WTC11 (cell line): ENCODE measurements around the gene SHISAL1. TPM values are rescaled to one million over a fixed set of nuclear protein-coding genes. Genes with fewer than 3 reads are reported as not detected.

ENCODE experiments used
- ATAC-seq: fragments of 200-7000 bp; cut with Tn5 transposase; 2 replicates; pipeline ENCODE4 v1.10.0; 2021; ENCODE audit warnings: mild to moderate bottlenecking, moderate library complexity
- CTCF ChIA-PET: fragments of 300-600 bp; sonication (Branson Sonifier 250); formaldehyde crosslinking; loops from one replicate; lab custom pipeline; 2021; ENCODE audit warnings: antibody characterized with exemption; lab: Charles Lee
- POLR2A ChIA-PET: fragments of 350-600 bp; sonication (Branson Sonifier 250); formaldehyde crosslinking; loops from one replicate; lab custom pipeline; 2021; ENCODE audit warnings: antibody characterized with exemption; lab: Charles Lee
- DNase-seq: peaks from one replicate; pipeline ENCODE4 v3.0.0; 2021; ENCODE audit warnings: low spot score
- H3K27ac Mint-ChIP-seq: 2 replicates; pipeline ENCODE4 v1.8.0; 2021; ENCODE audit warnings: mixed read lengths
- H3K27me3 Mint-ChIP-seq: 2 replicates; pipeline ENCODE4 v1.8.0; 2021; ENCODE audit warnings: low read depth, mild to moderate bottlenecking, moderate library complexity, mixed read lengths
- H3K36me3 Mint-ChIP-seq: 2 replicates; pipeline ENCODE4 v1.8.0; 2021; ENCODE audit warnings: mixed read lengths
- H3K4me1 Mint-ChIP-seq: 2 replicates; pipeline ENCODE4 v1.8.0; 2022; ENCODE audit warnings: mixed read lengths
- H3K4me3 Mint-ChIP-seq: 2 replicates; pipeline ENCODE4 v1.8.0; 2021; ENCODE audit warnings: mild to moderate bottlenecking, moderate library complexity, mixed read lengths
- H3K9me3 Mint-ChIP-seq: 2 replicates; pipeline ENCODE4 v1.8.0; 2021; ENCODE audit warnings: mixed read lengths
- AR ChIP-seq: fragments of 250-450 bp; sonication (Bioruptor Pico); IDR thresholded peaks from 2 replicates; pipeline ENCODE4 v1.9.0; 2021; ENCODE audit warnings: mild to moderate bottlenecking
- CDX4 ChIP-seq: fragments of 250-450 bp; sonication (Bioruptor Pico); IDR thresholded peaks from 2 replicates; pipeline ENCODE4 v1.9.0; 2021; ENCODE audit warnings: moderate library complexity, mild to moderate bottlenecking, inconsistent platforms, borderline replicate concordance
- CREB1 ChIP-seq: sonication (generic); formaldehyde crosslinking; IDR thresholded peaks from 2 replicates; pipeline ENCODE4 v1.8.0; 2023; ENCODE audit warnings: mild to moderate bottlenecking, missing genetic modification reagents
- E2F1 ChIP-seq: sonication (generic); formaldehyde crosslinking; IDR thresholded peaks from 2 replicates; pipeline ENCODE4 v1.8.0; 2022; ENCODE audit warnings: mild to moderate bottlenecking, missing genetic modification reagents
- ERG ChIP-seq: fragments of 250-450 bp; sonication (Bioruptor Pico); IDR thresholded peaks from 2 replicates; pipeline ENCODE4 v1.8.0; 2021; ENCODE audit warnings: mild to moderate bottlenecking
- GRHL2 ChIP-seq: fragments of 250-450 bp; sonication (Bioruptor Pico); IDR thresholded peaks from 2 replicates; pipeline ENCODE4 v1.8.0; 2022; ENCODE audit warnings: mild to moderate bottlenecking, moderate library complexity; ENCODE audit not compliant: insufficient replicate concordance, severe bottlenecking
- HMGA2 ChIP-seq: fragments of 250-450 bp; sonication (Bioruptor Pico); IDR thresholded peaks from 2 replicates; pipeline ENCODE4 v1.4.0; 2021; ENCODE audit warnings: mild to moderate bottlenecking, moderate library complexity
- KAT7 ChIP-seq: sonication (generic); formaldehyde crosslinking; IDR thresholded peaks from 2 replicates; pipeline ENCODE4 v1.8.1; 2023; ENCODE audit warnings: missing genetic modification reagents, mild to moderate bottlenecking, borderline replicate concordance
- MLX ChIP-seq: sonication (generic); formaldehyde crosslinking; IDR thresholded peaks from 2 replicates; pipeline ENCODE4 v1.8.1; 2023; ENCODE audit warnings: mild to moderate bottlenecking, missing genetic modification reagents, moderate library complexity
- NFYB ChIP-seq: sonication (generic); formaldehyde crosslinking; conservative IDR thresholded peaks from 2 replicates; pipeline ENCODE4 v1.8.0; 2022; ENCODE audit warnings: low read depth, missing genetic modification reagents
- NR2C2 ChIP-seq: sonication (generic); formaldehyde crosslinking; IDR thresholded peaks from 2 replicates; pipeline ENCODE4 v1.8.0; 2022; ENCODE audit warnings: mild to moderate bottlenecking, missing genetic modification reagents
- RORB ChIP-seq: fragments of 250-450 bp; sonication (Bioruptor Pico); IDR thresholded peaks from 2 replicates; pipeline ENCODE4 v1.9.0; 2021; ENCODE audit warnings: mild to moderate bottlenecking
- SMAD4 ChIP-seq: sonication (generic); formaldehyde crosslinking; IDR thresholded peaks from 2 replicates; pipeline ENCODE4 v1.8.0; 2022; ENCODE audit warnings: mild to moderate bottlenecking, missing genetic modification reagents
- TCF7 ChIP-seq: sonication (generic); formaldehyde crosslinking; IDR thresholded peaks from 2 replicates; pipeline ENCODE4 v1.8.0; 2022; ENCODE audit warnings: mild to moderate bottlenecking, low read depth, missing genetic modification reagents, moderate library complexity
- TEAD1 ChIP-seq: sonication (generic); formaldehyde crosslinking; IDR thresholded peaks from 2 replicates; pipeline ENCODE4 v1.8.0; 2022; ENCODE audit warnings: mild to moderate bottlenecking, missing genetic modification reagents
- USF1 ChIP-seq: sonication (generic); formaldehyde crosslinking; IDR thresholded peaks from 2 replicates; pipeline ENCODE4 v1.8.0; 2022; ENCODE audit warnings: mild to moderate bottlenecking, missing genetic modification reagents
- USF2 ChIP-seq: sonication (generic); formaldehyde crosslinking; IDR thresholded peaks from 2 replicates; pipeline ENCODE4 v1.8.1; 2023; ENCODE audit warnings: mild to moderate bottlenecking, missing genetic modification reagents, moderate library complexity
- ZBTB43 ChIP-seq: sonication (generic); formaldehyde crosslinking; IDR thresholded peaks from 2 replicates; pipeline ENCODE4 v1.8.1; 2023; ENCODE audit warnings: mild to moderate bottlenecking, missing genetic modification reagents
- ZNF219 ChIP-seq: sonication (generic); formaldehyde crosslinking; IDR thresholded peaks from 2 replicates; pipeline ENCODE4 v1.8.0; 2023; ENCODE audit warnings: missing genetic modification reagents, mild to moderate bottlenecking, borderline replicate concordance
- ZNF423 ChIP-seq: fragments of 250-450 bp; sonication (Bioruptor Pico); IDR thresholded peaks from 2 replicates; pipeline ENCODE4 v2.1.2; 2022; ENCODE audit warnings: mild to moderate bottlenecking, moderate library complexity
- total RNA-seq: library from RNA; stranded (reverse); gene quantifications from 3 replicates; pipeline ENCODE4 v1.2.3, GENCODE V29; 2021

The SHISAL1 gene
- total RNA-seq, 1 experiment from 2014 or later = 2.7 TPM

- no peak for TF ChIP-seq MLX (CRISPR knock-in tag)
- TF ChIP-seq, all 79 proteins: peak for 0
Observed at GRCh38 chr22:44316393-44317122, 3.8 kb upstream of the SHISAL1 start (continued).

GRCh38 chr22:44314425-44315067, 1.8 kb upstream of the SHISAL1 start:
- Mint-ChIP-seq H3K4me1 (no peaks in the 10 kb centered on the region), H3K27ac (no peak overlapping the region; the same call in 1 of the 2 replicates), H3K36me3 (no peaks in the 10 kb centered on the region), H3K27me3 (no peaks in the 10 kb centered on the region), H3K4me3 (no peak overlapping the region), H3K9me3 (no peaks in the 10 kb centered on the region)
- ATAC-seq (peak; percentile 34; the same call in 1 of the 2 replicates), DNase-seq (no peak)
- TF ChIP-seq RORB (CRISPR knock-in tag) = no peak
- no peak for TF ChIP-seq HMGA2
- no peak for TF ChIP-seq MLX (CRISPR knock-in tag)
- TF ChIP-seq USF2 (CRISPR knock-in tag) = no peak
- no peak for TF ChIP-seq CDX4 (CRISPR knock-in tag)
- TF ChIP-seq USF1 (CRISPR knock-in tag) = no peak
- POLR2A ChIA-PET = interaction anchor here (0.6 kb wide), 1 partner anchor 209 kb away, joined by 4 read pairs; no protein-coding TSS in a partner anchor
- CTCF ChIA-PET = interaction anchor here (0.6 to 1.4 kb wide), 5 partner anchors 13 to 322 kb away, joined by 3 to 7 read pairs (median 4); no protein-coding TSS in a partner anchor

- ATAC-seq = no peak
- Mint-ChIP-seq H3K36me3 (no peaks in the 10 kb centered on the region), H3K9me3 (no peaks in the 10 kb centered on the region), H3K27me3 (no peaks in the 10 kb centered on the region), H3K4me1 (no peaks in the 10 kb centered on the region), H3K27ac (no peak overlapping the region), H3K4me3 (no peak overlapping the region)
- DNase-seq = no peak
- CTCF ChIA-PET = interaction anchor here (1.4 kb wide), 1 partner anchor 321 kb away, joined by 4 read pairs; no protein-coding TSS in a partner anchor
- POLR2A ChIA-PET = no interaction called here
- TF ChIP-seq E2F1 = no peak
- TF ChIP-seq ZBTB43 (CRISPR knock-in tag) = no peak
- TF ChIP-seq GRHL2 = no peak
- no peak for TF ChIP-seq ERG (CRISPR knock-in tag)
- no peak for TF ChIP-seq NR2C2 (CRISPR knock-in tag)
- no peak for TF ChIP-seq KAT7 (CRISPR knock-in tag)
- TF ChIP-seq TCF7 (CRISPR knock-in tag) = no peak
- TF ChIP-seq TEAD1 (CRISPR knock-in tag) = no peak
- TF ChIP-seq NFYB (CRISPR knock-in tag) = no peak
- TF ChIP-seq AR (CRISPR knock-in tag) = no peak
- no peak for TF ChIP-seq ZNF219 (CRISPR knock-in tag)
- TF ChIP-seq CREB1 (CRISPR knock-in tag) = no peak
- TF ChIP-seq ZNF423 = no peak
- TF ChIP-seq SMAD4 (CRISPR knock-in tag) = no peak
Observed at GRCh38 chr22:44313385-44314006, 745 bp upstream of the SHISAL1 start.
